ENCODE measurements around the gene ANAPC2.

ANAPC2 gene

DNA sequence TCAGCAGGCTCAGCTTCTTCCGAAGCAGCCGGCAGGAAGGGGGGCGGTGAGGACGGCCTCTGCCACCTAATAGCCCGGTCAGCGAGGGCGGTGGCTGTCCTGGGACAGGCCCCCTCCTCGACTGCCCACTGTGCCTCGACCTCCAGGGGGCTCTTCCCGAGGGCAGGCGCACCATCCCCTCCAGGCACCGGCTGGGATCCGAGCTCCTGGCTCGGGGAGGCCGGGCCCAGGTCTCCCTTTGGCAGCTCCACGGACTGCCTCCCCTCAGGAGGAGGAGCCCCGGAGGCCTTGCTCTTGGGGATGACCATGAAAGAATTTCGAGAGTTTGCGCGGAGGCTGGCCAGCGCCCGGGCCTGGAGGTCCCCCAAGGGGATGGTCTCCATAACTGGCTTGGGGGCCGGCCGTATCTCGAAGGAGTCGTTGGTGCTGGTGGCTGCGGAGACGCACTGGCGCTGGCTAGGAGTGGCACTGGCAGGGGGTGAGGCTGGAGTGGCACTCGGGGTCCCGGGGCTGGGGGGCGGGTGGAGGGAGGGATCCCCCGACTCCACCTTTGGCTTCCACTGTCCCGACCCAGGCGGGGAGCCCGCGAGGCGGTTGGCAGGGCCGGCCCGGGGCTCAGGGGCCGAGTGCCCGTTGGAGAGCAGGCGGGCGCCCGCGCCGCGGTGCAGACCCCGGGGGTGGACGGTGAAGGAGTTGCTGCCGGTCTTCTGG, 11.2 kb upstream of the ANAPC2 start:
- Histone ChIP-seq H3K36me3 (replicated peaks; ENCODE audit: low read depth, low read length) (no peaks in the 10 kb centered on the region), H3K4me3 (ENCODE audit: low read length) (peak overlapping the region; percentile 76), H2AFZ (ENCODE audit: low read depth, low read length) (no peak overlapping the region), H4K20me1 (ENCODE audit: insufficient read depth, low read length) (no peaks in the 10 kb centered on the region; the same call in 1 of the 2 replicates), H3K27me3 (ENCODE audit: low read depth, low read length) (no peaks in the 10 kb centered on the region), H3K4me1 (ENCODE audit: low read length) (peaks cover 24% of the 10 kb centered on the region), H3K79me2 (ENCODE audit: low read length) (peaks cover 32% of the 10 kb centered on the region), H3K27ac (ENCODE audit: low read length) (no peak overlapping the region), H3K9ac (ENCODE audit: low read length) (peak overlapping the region; percentile 49), H3K4me2 (ENCODE audit: low read length) (peak overlapping the region; percentile 78), H3K9me3 (ENCODE audit: insufficient read depth, low read length) (no peaks in the 10 kb centered on the region)
- no peak for TF ChIP-seq EZH2phosphoT487 (IDR thresholded peaks at IDR 0.05; ENCODE audit: low read depth)
- TF ChIP-seq, protein P1, sequence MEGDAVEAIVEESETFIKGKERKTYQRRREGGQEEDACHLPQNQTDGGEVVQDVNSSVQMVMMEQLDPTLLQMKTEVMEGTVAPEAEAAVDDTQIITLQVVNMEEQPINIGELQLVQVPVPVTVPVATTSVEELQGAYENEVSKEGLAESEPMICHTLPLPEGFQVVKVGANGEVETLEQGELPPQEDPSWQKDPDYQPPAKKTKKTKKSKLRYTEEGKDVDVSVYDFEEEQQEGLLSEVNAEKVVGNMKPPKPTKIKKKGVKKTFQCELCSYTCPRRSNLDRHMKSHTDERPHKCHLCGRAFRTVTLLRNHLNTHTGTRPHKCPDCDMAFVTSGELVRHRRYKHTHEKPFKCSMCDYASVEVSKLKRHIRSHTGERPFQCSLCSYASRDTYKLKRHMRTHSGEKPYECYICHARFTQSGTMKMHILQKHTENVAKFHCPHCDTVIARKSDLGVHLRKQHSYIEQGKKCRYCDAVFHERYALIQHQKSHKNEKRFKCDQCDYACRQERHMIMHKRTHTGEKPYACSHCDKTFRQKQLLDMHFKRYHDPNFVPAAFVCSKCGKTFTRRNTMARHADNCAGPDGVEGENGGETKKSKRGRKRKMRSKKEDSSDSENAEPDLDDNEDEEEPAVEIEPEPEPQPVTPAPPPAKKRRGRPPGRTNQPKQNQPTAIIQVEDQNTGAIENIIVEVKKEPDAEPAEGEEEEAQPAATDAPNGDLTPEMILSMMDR (IDR thresholded peaks at IDR 0.05; ENCODE audit: low read depth, low read length) = no peak

DNA sequence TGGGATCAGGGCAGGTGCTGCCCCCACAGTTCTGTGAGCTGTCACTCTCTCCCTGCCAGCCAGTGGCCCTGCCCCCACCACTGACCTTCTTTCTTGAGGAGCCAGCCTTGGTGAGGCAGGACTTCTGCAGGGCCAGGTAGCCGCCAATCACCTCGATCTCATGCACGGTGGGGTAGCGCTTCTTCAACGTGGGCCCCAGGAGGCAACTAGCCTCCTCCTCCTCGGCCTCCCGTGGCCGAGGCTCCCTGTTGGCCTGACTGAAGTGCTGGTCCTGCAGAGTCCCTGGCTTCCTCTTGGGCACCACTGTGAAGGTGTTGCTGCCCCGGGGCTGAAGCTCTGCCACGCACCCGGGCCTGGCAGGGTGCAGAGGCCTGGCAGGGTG, 10.5 kb upstream of the ANAPC2 start:
- TF ChIP-seq, protein P1 (IDR thresholded peaks at IDR 0.05; ENCODE audit: low read depth, low read length) = no peak
- no peak overlapping the region for H3K27ac ChIP-seq (ENCODE audit: low read length)
- H3K4me2 ChIP-seq (ENCODE audit: low read length) = no peak overlapping the region
- no peak overlapping the region for H3K9ac ChIP-seq (ENCODE audit: low read length)
- H3K27me3 ChIP-seq (ENCODE audit: low read depth, low read length) = no peaks in the 10 kb centered on the region
- H3K9me3 ChIP-seq (ENCODE audit: insufficient read depth, low read length) = no peaks in the 10 kb centered on the region
- H3K4me1 ChIP-seq (ENCODE audit: low read length) = peaks cover 17% of the 10 kb centered on the region
- H4K20me1 ChIP-seq (ENCODE audit: insufficient read depth, low read length) = no peaks in the 10 kb centered on the region
- H3K79me2 ChIP-seq (ENCODE audit: low read length) = peaks cover 25% of the 10 kb centered on the region
- no peak overlapping the region for H2AFZ ChIP-seq (ENCODE audit: low read depth, low read length)
- H3K36me3 ChIP-seq (replicated peaks; ENCODE audit: low read depth, low read length) = no peaks in the 10 kb centered on the region
- H3K4me3 ChIP-seq (ENCODE audit: low read length) = no peak overlapping the region

DNA sequence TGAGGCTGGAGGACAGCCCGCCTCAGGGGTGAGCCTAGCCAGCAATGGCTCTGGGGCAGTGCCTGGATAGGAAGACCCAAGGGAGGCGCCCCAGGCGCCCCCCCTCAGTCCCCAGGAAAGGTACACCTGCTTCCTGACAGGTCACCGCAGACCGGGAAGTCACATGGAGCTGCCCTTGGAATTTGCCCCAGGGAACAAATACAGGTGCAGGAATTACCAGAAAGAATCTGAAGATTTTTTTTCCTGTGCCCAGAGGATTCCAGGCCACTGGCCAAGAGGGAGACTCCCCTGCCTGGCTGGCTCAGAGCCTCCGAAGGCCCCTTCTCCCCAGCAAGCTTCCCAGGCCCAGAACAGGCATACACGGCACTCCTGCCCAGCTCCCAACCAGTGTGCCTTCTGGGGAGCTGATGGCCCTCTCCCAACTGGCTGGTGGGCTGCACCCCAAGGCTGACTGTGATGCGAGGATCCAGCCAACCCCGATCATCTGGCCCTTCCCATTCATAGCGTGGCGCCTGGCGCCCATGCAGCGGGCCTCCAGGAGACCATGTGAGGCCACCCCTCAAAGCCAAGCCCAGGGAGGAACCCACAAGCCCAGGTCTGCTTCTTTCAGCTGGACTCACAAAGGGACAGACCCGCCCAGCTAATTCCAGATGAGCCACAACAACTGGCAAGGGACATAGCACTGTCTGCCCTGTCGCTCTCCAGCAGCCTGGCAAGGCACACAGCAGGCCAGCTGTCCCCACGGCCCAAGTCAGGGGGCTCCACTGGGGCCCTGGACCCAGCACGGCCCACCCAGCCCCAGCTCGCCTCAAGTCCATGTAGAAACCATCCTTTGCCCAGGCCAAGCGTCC, 9.9 kb upstream of the ANAPC2 start:
- H2AFZ ChIP-seq (ENCODE audit: low read depth, low read length) = no peak overlapping the region
- H3K4me2 ChIP-seq (ENCODE audit: low read length) = no peak overlapping the region
- peaks cover 11% of the 10 kb centered on the region for H3K4me1 ChIP-seq (ENCODE audit: low read length)
- H3K27me3 ChIP-seq (ENCODE audit: low read depth, low read length) = no peaks in the 10 kb centered on the region
- TF ChIP-seq, protein P1 (IDR thresholded peaks at IDR 0.05; ENCODE audit: low read depth, low read length) = no peak
- no peak for TF ChIP-seq EZH2phosphoT487 (IDR thresholded peaks at IDR 0.05; ENCODE audit: low read depth)
- H3K9ac ChIP-seq (ENCODE audit: low read length) = no peak overlapping the region
- H4K20me1 ChIP-seq (ENCODE audit: insufficient read depth, low read length) = no peaks in the 10 kb centered on the region
- H3K79me2 ChIP-seq (ENCODE audit: low read length) = peaks cover 19% of the 10 kb centered on the region
- no peak overlapping the region for H3K27ac ChIP-seq (ENCODE audit: low read length)
- no peak overlapping the region for H3K4me3 ChIP-seq (ENCODE audit: low read length)
- H3K36me3 ChIP-seq (replicated peaks; ENCODE audit: low read depth, low read length) = no peaks in the 10 kb centered on the region
- H3K9me3 ChIP-seq (ENCODE audit: insufficient read depth, low read length) = no peaks in the 10 kb centered on the region

DNA sequence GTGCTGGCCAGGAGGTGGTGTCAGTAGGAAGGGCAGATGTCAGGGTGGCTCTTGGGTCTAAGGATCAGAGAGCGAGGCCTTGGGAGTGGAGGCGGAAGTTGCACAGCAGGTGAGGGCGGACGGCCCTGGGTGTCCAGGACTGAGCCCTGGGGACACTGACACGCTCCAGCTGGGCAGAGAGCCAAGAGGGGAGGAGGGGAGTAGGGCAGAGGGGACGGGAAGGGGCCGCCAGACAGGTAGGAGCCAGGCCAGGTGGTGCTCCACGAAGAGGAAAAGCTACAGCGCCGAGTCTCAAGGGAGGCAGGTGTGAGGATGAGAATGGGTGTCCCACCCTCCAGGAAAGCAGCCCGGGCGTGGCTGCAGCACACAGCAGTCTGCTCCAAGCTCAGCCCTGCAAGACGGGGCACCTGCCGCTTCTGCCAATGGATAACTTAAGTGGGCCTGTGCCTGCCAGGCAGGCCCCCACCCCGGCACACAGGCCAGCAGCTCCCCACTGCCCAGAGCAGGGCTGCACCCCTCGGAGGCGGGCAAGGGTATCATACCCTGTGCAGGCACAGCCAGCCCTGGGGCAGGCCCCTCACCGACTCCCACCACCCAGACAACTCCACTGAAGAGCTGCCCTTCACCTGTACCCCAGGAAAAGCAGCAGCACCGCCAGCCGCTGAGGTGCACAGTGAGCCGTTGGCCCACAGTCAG, 7.3 kb upstream of the ANAPC2 start:
- H3K79me2 ChIP-seq (ENCODE audit: low read length) = peaks cover 3% of the 10 kb centered on the region; the same call in 1 of the 2 replicates

More for the DNA sequence above, 7.3 kb upstream of the ANAPC2 start:
- no peak overlapping the region for H3K4me3 ChIP-seq (ENCODE audit: low read length)
- no peak overlapping the region for H3K4me2 ChIP-seq (ENCODE audit: low read length)
- H3K27ac ChIP-seq (ENCODE audit: low read length) = no peak overlapping the region
- H3K9ac ChIP-seq (ENCODE audit: low read length) = no peak overlapping the region
- H3K27me3 ChIP-seq (ENCODE audit: low read depth, low read length) = no peaks in the 10 kb centered on the region
- H4K20me1 ChIP-seq (ENCODE audit: insufficient read depth, low read length) = no peaks in the 10 kb centered on the region
- H2AFZ ChIP-seq (ENCODE audit: low read depth, low read length) = no peak overlapping the region
- H3K36me3 ChIP-seq (replicated peaks; ENCODE audit: low read depth, low read length) = peaks cover 2% of the 10 kb centered on the region
- TF ChIP-seq, protein P1 (IDR thresholded peaks at IDR 0.05; ENCODE audit: low read depth, low read length) = no peak
- no peak for TF ChIP-seq EZH2phosphoT487 (IDR thresholded peaks at IDR 0.05; ENCODE audit: low read depth)
- H3K4me1 ChIP-seq (ENCODE audit: low read length) = peaks cover 5% of the 10 kb centered on the region
- no peaks in the 10 kb centered on the region for H3K9me3 ChIP-seq (ENCODE audit: insufficient read depth, low read length)

Measured in OCI-LY3 (cell line).